Muscle of back (tissue), 13 donors: ENCODE results near the gene TUBGCP5. TPM values are rescaled to one million over a fixed set of nuclear protein-coding genes. Genes with fewer than 3 reads are reported as not detected.
"Not testable (repeated sequence)": the region's sequence is repeated elsewhere in the genome, so short reads cannot be mapped to it uniquely, and the experiment has no call there.

Experiments used
- DNase-seq, 3 donors: peaks; one replicate each; pipeline versions ENCODE4 v3.0.0 to v3.0.0-alpha.2; 2013
- long read RNA-seq, 9 donors: transcript quantifications; one replicate each; lab custom pipeline, GENCODE V29; 2026
- polyA plus RNA-seq, 10 donors: library from polyadenylated mRNA; unstranded; fragments of 120-200 nt; gene quantifications; one replicate each; pipeline ENCODE4 v1.2.1, GENCODE V29; 2013; ENCODE audit not compliant: insufficient read length in 10 of 10

The TUBGCP5 gene
- polyA plus RNA-seq, result 10 to 100 TPM in 9 of 10 donors, 1 to 10 TPM in 1; 9.2 to 25.9 (median 15.7) TPM
- long read RNA-seq, donor 1, partial matches to known transcripts, result 0 of 1 reads
- long read RNA-seq, donor 1, other reads (novel, unspliced or antisense), result 0 of 1 reads
- long read RNA-seq, donor 2, result 0 reads
- long read RNA-seq, donor 3, result 0 reads
- long read RNA-seq, donor 4, result 0 reads
- long read RNA-seq, donor 5, partial matches to known transcripts, result 0 of 2 reads
- long read RNA-seq, donor 5, other reads (novel, unspliced or antisense), result 0 of 2 reads
- long read RNA-seq, donor 6, result 0 reads
- long read RNA-seq, donor 7, result 0 reads
- long read RNA-seq, donor 8, result 0 reads
- long read RNA-seq, donor 9, result 0 reads

- DNase-seq, result peak; percentile 97 to 99 (median 98)
Observed at GRCh38 chr15:23039143-23039916, at the start of gene TUBGCP5. TUBGCP5 (minus strand) TSS chr15:23039569; CDS start chr15:23039543, 26 bp downstream.

- no peak for DNase-seq
Observed at GRCh38 chr15:23083115-23083514, 43.7 kb upstream of the TUBGCP5 start.

GRCh38 chr15:23081996-23082737 is 42.8 kb upstream of the TUBGCP5 start:
- not testable (repeated sequence) for DNase-seq

- no peak for DNase-seq
Observed at GRCh38 chr15:23081271-23081670, 41.9 kb upstream of the TUBGCP5 start.

- DNase-seq, result no peak
Observed at GRCh38 chr15:23079766-23080165, 40.4 kb upstream of the TUBGCP5 start.

- no peak for DNase-seq
Observed at GRCh38 chr15:23075927-23076326, 36.6 kb upstream of the TUBGCP5 start.

- no peak for DNase-seq
Observed at GRCh38 chr15:23074684-23075083, 35.3 kb upstream of the TUBGCP5 start.

DNA sequence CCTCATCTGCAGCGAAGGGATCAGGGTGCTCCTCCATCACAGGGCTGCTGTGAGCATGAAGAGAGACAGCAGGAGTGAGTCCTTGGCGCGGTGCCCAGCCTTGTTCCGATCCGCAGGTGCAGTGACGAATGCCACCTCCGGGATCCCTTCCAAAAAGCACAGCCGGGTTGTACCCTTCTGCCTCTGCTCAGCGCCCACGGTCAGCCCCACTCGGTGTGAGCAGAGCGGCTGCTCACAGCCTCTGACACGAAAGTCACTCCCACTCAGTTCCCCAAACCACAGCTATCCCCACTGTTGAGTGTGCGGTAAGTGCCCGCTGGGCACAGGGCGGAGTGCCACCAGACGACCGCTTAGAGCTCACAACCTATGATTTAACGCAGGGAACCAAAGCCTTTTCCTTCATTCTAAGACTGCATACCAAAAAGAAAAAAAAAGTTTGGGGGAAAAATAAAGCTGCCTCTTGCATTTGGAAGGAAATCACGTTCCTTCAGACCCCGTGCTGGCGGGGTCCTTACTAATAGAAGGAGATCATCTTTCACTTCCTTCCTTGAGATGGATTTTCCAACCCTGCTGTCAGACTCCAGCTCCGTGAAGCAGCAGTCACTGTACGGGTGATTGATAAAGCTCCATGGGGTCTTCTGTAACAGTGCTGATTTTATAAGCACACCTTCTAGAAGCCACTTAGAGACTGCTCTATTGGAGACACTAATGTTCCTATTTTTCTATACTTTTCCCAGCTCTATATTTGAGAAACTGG is 34.7 kb upstream of the TUBGCP5 start:
- peak in 1 of 3 donors; percentile 11 for DNase-seq

- DNase-seq, result no peak
Observed at GRCh38 chr15:23072633-23073032, 33.3 kb upstream of the TUBGCP5 start.

DNA sequence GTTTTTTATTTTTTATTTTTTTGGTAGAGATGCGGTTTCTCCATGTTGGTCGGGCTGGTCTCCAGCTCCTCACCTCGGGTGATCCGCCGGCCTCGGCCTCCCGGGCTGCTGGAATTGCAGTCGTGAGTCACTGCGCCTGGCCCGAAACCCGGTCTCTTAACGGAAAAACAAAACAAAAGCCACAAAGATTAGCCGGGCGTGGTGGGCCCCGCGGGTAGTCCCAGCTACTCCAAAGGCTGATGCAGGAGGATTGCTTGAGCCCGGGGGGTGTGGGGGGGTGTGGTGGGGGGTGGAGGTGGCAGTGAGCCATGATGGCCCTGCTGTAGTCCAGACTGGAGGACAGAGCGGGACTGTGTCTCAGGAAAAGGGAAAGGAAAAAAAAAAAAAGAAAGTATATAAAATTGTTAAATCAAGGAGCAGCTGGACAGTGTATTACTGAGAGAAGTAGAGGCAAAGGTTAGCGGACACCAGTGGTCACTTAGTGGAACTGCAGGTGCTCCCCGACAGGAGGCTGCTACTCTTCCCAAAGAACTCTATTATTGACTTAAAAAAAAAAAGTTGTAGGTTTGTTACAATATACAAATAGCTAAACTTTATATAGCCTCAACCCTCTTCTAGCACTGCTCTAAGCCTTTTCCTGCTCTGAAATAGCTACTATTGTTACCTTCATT is 30.3 kb upstream of the TUBGCP5 start:
- no peak for DNase-seq

GRCh38 chr15:23067416-23067815 is 28.0 kb upstream of the TUBGCP5 start:
- no peak for DNase-seq

GRCh38 chr15:23065836-23066235 is 26.5 kb upstream of the TUBGCP5 start:
- DNase-seq, result no peak

GRCh38 chr15:23064156-23064555 is 24.8 kb upstream of the TUBGCP5 start:
- DNase-seq, result no peak

DNA sequence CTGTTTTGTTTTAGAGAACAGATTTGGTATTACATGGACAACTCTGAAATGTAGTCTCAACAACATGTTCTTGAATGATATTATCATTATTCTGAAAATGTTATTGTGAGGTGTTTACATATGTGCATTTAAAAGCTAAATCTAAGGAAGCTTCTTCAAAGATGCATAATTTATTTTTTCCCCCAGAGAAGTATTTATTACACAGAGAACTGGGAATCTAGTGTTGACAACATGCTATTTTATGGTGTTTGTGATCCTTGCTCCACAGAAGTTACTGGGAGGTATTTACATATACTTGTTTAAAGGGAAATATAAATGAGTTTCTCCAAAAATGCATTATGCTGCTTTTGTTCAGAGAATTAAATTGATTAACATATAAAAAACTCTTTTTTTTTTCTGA is 18.3 kb upstream of the TUBGCP5 start:
- DNase-seq, result no peak

GRCh38 chr15:23055316-23055715 is 15.9 kb upstream of the TUBGCP5 start:
- no peak for DNase-seq

- DNase-seq, result no peak
Observed at GRCh38 chr15:23052522-23052921, 13.2 kb upstream of the TUBGCP5 start.

DNA sequence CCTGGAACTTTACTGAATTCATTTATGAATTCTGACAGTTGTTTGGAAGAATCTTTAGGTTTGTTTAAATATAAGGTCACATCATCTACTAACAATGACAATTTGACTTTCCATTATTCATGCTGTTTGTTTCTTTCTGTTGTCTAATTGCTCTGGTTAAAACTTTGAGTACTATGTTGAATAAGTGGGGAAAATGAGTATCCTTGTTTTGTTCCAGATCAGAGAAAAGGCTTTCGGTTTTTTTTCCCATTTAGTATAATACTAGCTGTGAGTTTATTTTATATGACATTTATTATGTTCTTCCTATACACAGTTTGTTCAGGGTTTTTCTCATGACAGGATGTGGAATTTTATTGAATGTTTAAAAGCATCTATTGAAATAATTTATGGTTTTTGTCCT is 11.3 kb upstream of the TUBGCP5 start:
- DNase-seq, result no peak

DNA sequence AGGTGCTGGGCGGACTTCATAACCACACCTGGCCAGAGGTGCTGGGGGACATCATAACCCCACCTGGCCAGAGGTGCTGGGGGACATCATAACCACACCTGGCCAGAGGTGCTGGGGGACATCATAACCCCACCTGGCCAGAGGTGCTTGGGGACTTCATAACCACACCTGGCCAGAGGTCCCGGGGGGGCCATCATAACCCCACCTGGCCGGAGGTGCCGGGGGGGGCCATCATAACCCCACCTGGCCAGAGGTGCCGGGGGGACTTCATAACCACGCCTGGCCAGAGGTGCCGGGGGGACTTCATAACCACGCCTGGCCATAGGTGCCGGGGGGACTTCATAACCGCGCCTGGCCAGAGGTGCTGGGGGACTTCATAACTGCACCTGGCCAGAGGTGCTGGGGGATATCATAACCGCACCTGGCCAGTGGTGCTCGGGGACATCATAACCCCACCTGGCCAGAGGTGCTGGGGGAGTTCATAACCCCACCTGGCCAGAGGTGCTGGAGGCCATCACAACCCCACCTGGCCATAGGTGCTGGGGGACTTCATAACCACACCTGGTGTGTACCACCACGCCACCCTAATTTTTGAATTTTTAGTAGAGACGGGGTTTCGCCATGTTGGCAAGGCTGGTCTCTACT is 10.7 kb upstream of the TUBGCP5 start:
- DNase-seq, result no peak

GRCh38 chr15:23048572-23049282 is 9.4 kb upstream of the TUBGCP5 start:
- DNase-seq, result not testable (repeated sequence)

DNA sequence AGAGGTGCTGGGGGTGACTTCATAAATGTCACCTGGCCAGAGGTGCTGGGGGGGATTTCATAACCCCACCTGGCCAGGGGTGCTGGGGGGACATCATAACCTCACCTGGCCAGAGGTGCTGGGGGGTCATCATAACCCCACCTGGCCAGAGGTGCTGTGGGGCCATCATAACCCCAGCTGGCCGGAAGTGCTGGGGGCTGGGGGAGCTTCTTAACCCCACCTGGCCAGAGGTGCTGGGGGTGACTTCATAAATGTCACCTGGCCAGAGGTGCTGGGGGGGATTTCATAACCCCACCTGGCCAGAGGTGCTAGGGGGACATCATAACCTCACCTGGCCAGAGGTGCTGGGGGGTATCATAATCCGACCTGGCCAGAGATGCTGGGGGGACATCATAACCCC is 4.6 kb upstream of the TUBGCP5 start:
- not testable (repeated sequence) for DNase-seq
